HTR-8/SVneo (cell line): ENCODE data around the gene CMTM5.
"Not testable (repeated sequence)": the region's sequence is repeated elsewhere in the genome, so short reads cannot be mapped to it uniquely, and the experiment has no call there.

Experiments used
- DNase-seq: peaks from one replicate; pipeline ENCODE4 v3.0.0; 2011; ENCODE audit warnings: low spot score, mixed read lengths; ENCODE audit not compliant: insufficient read length
- FAIRE-seq: peaks from 2 replicates; lab custom pipeline; 2011; peaks lifted over from hg19 to GRCh38; lab: Jason Lieb, UNC

Gene CMTM5

GRCh38 chr14:23377573-23378563, 1.0 kb downstream of the CMTM5 start:
- no peak for DNase-seq
- FAIRE-seq: no peak

GRCh38 chr14:23378612-23379220, 1.9 kb downstream of the CMTM5 start:
- FAIRE-seq (no peak), DNase-seq (no peak)

GRCh38 chr14:23379366-23380196, 2.7 kb downstream of the CMTM5 start:
- DNase-seq (peak; percentile 51), FAIRE-seq (peak; percentile 55)

GRCh38 chr14:23380197-23380914, 3.5 kb downstream of the CMTM5 start:
- FAIRE-seq (no peak), DNase-seq (no peak)

GRCh38 chr14:23380976-23381375, 4.1 kb downstream of the CMTM5 start:
- DNase-seq (no peak), FAIRE-seq (no peak)

DNA sequence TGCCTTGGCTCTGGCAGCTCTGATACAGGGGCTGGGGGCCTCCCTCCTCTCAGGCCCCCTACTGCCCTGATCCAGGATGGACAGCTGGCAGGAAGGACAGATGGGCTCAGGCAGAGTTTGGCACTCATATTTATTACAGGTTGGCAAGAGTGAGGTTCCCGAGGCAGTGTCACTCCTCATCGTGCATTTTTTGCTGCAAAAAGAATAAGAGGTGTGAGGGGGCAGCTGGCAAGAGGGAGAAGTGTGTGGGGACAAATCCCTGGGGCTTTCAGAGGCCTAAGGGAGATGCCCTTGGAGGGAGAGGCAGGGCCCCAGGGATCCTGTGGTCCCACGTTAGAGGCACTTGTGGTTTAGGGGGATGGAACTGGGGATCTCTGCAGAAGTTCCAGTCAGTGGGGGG, 5.0 kb downstream of the CMTM5 start:
- FAIRE-seq: no peak

GRCh38 chr14:23382276-23382675, 5.4 kb downstream of the CMTM5 start:
- DNase-seq (no peak), FAIRE-seq (no peak)

More for the DNA sequence above, 5.0 kb downstream of the CMTM5 start:
- DNase-seq: no peak

- FAIRE-seq (no peak), DNase-seq (no peak)
Observed at GRCh38 chr14:23382731-23383440, 6.0 kb downstream of the CMTM5 start.

GRCh38 chr14:23384364-23385080, 7.7 kb downstream of the CMTM5 start:
- DNase-seq (no peak), FAIRE-seq (no peak)

- FAIRE-seq (no peak), DNase-seq (no peak)
Observed at GRCh38 chr14:23385244-23385641, 8.4 kb downstream of the CMTM5 start.

DNA sequence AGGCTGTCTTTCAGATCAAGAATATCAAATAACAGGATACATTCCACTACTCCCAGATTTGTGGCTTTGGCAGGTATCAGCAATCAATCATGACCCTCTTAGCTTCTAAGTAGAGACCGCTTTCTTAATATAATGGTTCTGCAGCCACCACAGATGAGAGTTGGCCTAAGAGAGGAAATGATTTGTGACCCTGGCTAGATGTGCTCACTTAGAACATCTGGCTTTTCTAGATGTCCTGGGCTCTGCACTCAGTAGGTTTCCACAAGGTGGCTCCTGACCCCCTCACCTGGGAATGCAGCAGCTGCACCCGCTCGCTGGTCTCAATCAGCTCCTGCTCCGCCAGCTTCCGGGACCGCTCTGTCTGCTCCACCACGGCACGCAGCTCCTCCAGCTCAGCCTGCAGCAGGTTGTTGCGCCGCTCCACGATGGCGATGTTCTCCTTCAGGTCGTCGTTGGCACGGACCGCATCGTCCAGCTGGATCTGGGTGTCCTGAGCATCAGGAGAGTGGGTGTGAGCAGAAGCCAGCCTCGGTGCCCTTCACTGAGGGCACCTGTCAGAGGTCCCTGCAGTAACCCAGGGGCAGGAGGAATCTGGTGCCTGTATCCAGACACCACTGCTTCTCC, 8.9 kb downstream of the CMTM5 start:
- DNase-seq: no peak
- no peak for FAIRE-seq

DNA sequence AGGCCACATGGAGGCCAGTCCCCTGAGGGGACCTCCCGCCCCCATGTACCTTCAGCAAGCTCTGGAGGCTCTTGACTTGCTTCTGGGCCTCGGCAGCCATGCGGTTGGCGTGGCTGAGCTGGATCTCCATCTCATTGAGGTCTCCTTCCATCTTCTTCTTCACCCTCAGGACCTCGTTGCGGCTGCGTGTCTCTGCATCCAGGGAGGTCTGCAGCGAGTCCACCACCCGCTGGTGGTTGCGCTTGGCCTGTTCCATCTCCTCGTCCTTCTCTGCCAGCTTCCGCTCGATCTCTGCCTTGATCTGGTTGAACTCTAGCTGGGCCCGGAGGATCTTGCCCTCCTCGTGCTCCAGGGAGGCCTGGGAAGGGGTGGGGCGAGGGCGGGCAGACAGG, 9.4 kb downstream of the CMTM5 start:
- not testable (repeated sequence) for FAIRE-seq, DNase-seq

DNA sequence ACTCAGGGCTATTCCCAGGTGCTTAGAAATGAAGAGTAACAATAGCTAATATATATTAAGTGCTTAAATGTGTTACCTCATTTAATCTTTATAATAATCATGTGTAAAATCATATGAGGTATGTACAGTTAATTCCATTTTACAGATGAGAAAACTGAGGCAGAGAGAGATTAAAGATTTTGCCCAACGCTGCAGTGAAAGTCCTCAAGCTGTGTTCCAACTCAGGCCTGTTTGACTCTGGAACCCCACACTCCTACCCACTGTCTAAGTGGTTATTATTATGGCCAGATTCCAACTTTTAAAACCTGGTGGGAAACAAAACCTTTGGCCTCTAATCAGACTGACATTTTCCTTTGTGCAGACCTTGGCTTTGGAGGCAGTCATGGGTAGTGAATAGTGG, 10.2 kb downstream of the CMTM5 start:
- no peak for DNase-seq
- no peak for FAIRE-seq

- FAIRE-seq (no peak), DNase-seq (no peak)
Observed at GRCh38 chr14:23387916-23388882, 11.4 kb downstream of the CMTM5 start.

DNA sequence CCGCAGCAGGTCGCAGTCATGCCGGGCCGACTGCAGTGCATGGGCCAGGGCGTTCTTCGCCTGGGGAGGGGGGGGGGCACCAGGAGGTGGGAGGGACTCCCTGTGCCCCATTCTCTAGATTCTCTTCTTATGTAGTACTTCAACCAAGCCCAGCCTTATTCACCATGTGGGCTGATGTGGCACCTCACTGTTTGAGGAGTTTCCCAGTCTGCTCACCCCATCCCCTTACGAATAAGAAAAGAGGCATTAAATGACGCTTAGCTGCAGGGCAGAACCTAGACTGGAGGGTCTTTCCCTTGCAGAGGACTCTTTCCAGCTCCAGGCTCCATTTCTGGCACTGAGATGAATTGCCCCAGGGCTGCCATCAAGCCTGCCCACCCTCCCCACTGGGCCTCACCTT, 12.2 kb downstream of the CMTM5 start:
- FAIRE-seq: no peak
- no peak for DNase-seq

- FAIRE-seq (no peak), DNase-seq (no peak)
Observed at GRCh38 chr14:23389396-23389795, 12.6 kb downstream of the CMTM5 start.

- not testable (repeated sequence) for DNase-seq, FAIRE-seq
Observed at GRCh38 chr14:23389871-23390270, 13.0 kb downstream of the CMTM5 start.
